ENCODE data around the gene ECPAS.
A peak's percentile ranks its signal among the peaks of the same experiment; 100 is the strongest.
"Not testable (repeated sequence)": the region's sequence is repeated elsewhere in the genome, so short reads cannot be mapped to it uniquely, and the experiment has no call there.

The ECPAS gene

DNA sequence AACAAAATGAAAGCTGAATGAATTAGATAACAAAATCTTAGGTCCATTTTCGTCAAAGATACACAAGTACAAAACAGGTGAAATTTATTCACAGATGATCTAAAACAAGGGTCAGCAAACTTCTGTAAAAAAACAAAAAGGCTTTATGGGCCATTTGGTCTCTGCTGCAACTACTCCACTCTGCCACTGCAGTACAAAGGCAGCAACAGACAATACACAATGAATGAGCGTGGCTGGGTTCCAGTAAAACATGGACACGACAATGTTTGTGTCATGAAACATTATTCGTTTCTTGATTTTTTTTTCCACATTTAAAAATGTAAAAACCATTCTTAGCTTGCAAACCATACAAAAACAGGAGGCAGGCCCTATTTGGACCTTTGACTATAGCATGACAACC, 71.9 kb downstream of the ECPAS start:
- no peak for DNase-seq

DNA sequence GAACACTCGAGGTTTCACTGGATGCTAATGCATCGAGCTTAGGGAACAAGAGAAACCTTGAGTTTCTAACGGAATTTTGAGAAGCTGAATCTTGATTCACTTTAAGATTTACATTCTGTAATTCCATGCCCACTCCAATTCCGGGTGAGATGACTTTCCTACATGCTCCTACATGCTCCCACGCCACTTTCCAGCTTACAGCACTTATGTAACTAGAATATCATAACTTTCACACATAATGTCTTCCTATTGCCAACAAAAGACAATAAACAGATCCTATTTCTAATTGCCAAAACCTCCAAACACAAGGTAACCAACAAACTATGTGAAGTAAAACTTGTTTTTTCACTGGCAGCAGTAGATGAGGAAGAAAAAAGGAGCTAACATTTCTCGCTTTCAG, 72.9 kb downstream of the ECPAS start:
- DNase-seq: no peak

DNA sequence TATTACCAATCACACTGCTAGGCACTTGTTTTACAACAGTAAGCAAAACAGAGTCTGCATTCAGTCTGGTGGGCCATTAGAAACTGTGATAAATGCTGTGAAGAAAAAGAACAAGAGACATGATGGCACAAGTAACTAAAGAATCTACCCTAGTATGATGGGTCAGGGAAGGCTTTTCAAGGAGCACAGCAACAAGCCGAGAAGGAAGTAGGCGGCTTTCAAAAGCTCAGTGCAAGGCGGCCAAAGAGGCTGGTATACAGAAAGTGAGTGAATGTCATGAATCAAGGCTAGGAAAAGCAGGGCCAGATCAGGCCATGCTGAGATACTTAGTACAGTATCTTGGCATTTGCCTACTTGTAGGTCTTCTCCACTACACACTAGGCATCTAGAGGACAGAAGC, 76.4 kb downstream of the ECPAS start:
- no peak for DNase-seq

DNA sequence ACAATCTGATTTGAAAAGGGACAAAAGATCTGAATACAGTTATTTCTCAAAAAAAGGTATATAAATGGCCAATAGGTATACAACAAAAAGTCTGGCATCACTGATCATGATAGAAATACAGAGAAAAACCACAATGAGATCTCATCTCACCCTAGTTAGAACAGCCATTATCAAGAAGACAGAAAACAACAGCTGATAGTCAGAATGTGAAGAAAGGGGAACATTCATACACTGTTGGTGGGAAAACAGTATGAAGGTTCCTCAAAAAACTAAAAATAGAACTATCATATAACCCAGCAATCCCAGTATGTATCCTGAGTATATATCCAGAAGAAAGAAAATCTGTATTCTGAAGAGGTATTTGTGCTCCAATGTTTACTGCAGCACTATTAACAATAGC, 78.5 kb downstream of the ECPAS start:
- peak; percentile 25 for DNase-seq

DNA sequence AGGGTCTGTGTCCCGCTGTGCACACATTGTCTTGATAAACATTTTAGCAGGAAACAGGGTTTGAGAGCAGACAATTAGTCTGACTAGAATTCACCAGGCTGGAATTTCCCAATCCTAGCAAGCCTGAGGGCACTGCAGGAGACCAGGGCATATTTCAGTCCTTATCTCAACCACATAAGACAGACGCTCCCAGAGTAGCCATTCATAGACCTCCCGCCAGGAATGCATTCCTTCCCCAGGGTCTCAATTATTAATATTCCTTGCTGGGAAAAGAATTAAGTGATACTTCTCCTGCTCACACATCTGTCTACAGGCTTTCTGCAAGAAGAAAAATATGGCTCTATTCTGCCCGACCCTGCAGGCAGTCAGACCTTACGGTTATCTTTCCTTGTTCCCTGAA, 82.7 kb downstream of the ECPAS start:
- DNase-seq: not testable (repeated sequence)

DNA sequence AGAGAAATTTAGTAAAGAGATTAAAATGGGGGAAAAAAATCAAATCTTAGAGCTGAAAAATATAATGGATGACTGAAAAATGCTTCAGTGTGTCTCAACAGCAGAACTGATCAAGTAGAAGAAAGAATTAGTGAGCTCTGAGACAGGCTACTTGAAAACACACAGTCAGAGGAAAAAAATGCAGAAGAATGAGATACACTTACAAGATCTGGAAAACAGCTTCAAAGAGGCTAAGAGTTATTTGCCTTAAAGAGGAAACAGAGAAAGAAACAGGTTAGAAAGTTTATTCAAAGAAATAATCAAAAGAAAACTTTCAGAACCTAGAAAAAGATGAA, 83.7 kb downstream of the ECPAS start:
- no peak for DNase-seq

DNA sequence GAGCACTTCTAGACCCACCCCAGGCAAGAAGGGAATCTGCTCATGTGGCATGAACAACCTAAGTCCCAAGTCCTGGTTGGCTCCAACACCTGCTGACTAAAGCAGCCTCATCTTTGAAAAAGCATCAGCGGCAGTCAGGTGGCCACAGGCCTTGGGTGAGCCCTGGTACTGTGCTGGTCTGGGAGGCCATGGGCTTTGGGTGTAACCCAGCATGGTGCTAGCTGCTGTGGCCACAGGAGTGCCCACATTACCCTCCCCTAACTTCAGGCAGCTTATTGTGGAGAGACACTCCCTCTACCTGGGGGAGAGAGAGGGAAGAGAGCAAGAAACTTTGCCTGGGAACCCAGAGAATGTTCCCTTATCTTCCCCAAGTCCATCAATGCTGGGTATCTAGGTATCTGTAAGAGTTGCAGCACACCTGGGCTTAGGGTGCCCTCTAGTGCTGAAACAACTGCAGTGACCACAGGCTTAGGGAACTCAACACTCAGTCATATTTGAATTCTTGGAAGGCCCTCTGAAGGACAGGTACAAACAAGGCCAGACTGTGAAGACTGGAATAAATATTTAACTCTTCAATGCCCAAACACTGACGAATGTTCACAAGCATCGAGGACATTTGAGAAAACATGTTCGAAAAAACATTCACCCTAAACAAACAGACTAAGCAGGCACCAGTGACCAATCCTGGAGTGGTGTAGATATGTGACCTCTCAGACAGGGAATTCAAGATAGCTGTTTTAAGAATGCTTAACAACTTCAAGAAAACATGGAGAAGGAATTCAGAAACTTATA, 84.2 kb downstream of the ECPAS start:
- DNase-seq: peak; percentile 53

DNA sequence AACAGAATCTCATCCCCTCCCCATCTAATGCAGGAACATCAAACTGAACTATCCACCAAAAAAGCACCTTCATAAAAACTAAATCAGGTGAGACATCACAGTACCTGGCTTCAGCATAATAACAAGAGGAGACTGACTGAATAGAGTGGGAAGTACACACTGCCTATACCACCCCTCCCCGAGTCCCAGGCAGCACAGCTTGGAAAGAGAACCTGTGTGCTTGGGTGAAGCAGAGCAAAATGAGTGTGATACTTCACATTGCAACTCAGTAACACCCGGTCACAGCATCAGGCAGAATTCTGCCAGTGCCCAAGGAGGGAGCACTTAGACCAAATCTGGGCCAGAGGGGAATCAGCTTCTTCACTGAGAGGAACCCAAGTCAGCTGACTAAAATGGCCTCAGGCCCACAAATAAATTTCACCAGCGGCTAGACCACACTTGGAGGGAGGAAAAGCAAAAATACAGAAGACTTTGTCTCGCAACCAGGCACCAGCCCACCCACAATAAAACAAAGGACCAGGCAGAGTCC, 84.9 kb downstream of the ECPAS start:
- no peak for DNase-seq

DNA sequence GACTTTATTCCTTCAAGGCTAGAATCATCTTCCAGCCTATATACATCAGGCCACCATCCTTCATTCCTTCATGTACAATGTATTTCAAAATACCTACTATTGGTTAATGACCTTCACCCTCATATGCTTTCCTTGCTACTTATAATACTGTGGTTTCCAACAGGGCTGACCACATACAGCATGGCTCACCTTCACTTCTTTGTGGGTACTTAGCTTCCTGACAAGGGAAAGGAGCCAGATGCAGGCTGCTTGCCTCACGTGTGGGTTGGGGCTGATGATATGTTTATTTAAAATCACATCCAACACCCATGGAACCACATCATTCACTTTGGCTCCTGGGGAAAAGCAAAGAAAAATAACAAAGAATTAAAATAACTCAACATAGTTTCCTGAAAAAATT, 90.2 kb downstream of the ECPAS start:
- DNase-seq: no peak

DNA sequence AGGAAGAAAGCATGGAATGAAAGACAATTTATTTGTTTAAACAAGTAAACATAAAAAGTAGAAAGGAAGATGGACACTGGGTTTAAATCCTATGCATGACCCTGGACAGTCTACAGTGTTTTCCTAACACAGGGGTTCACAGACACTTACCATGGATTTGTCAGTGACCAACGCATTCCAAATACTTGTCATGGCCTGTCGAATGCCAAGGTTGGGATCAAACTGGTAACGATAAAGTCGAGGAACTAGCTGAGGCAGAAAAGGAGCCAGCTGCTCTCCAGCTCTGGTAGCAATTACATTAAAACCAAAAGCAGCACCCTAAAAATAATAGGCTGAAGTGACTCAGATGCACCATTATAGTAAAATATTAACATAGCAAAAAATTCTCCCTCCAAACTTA, 94.8 kb downstream of the ECPAS start:
- no peak for DNase-seq

DNA sequence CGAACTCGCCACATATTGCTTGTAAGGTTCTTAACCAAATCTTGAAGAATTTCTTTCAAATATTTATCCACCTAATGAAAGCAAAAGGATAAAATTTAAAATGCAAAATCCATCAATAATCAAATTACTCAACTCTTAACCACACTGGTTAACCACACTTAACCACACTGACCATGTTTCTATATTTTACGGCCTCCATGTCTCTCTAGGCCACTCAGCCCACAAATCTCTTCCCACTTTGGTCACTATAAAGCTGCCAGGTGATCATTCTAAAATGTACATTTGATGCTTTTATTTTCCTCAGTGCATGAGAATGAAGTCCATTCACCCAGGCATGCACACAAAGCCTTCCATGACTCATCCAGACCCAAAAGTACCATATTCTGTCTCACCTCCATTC, 97.8 kb downstream of the ECPAS start:
- DNase-seq: no peak

DNA sequence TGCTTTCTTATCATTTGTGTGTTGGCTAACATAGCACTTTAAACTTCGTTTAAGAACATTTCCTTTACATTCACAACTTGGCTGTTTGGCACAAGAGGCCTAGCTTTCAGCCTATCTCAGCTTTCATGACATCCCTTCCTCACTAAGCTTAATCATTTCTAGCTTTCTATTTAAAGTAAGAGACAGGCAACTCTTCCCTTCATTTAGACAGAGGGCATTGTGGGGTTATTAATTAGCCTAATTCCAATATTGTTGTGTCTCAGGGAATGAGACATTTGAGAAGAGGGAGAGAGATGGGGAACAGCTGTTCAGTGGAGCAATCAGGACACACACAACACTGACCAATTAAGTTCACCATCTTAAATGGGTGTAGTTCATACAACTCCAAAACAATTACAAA, 103.2 kb downstream of the ECPAS start:
- no peak for DNase-seq

DNA sequence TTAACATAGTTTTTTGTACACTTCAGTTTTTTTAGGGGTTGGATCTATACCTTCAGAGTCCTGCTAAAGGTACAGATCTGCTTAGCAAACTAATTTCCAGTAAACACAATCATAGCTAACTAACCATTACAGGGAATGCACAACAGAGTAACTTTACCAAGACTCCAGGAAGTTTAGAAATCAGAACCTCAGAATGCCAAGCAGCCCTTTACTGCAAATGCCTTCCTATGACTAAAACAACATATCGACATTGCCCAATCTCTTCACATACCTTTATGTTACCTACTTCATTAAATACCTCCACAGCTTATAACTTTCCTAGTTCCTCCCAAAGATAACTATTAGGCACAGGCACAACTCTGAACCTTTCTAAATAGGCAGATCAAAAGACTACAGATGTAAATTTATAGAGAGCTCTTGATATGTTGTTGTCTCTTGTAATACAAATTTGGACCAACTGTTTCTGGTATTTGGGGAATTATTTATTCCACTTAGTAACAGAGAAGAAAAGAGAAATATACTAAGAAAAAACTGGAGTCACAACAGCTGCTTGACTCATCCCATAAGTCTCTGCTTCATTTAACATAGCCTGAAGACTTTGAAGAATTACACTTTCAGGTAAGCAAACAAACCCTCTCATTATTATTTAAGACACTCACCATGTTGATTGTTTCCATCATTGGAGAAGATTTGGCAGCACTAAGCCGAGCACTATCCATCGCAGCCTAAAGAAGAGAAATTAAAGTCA, 108.2 kb downstream of the ECPAS start:
- no peak for DNase-seq

DNA sequence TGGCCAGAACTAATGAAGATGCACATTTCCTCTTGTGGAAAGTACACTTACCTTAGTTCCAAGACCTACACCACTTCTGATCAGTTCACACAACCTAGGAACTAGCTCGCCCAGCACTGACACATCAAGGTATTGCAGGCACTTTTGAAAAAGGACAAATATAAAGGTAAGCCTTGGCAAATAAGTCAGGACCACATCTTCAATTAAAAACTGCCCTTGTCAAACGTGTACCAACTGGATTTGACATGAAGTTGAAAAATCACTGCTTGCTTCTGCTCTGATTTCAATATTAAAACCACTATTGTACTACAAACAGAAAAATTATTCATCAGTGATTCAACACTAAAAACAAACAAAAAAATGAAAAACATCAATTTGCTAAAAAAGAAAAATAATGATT, 109.1 kb downstream of the ECPAS start:
- no peak for DNase-seq

DNA sequence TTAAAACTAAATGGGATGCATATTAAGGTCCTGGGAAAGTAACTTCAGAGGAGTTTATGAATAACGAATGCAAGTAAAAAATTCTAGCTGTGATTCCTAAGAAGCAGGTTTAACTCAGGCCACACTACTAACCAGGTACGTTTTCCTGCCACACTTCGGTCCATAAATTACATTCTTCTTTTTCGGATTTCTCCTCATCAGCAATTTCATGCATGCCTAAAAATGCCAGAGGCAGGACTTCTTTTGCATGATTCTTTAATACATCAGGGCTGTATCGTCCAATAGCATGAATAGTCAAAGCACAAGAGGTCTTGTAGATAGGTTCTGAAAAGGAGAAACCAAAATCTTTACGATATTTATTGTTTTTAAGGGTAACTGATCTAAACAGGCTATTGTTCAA, 111.9 kb downstream of the ECPAS start:
- DNase-seq: no peak

DNA sequence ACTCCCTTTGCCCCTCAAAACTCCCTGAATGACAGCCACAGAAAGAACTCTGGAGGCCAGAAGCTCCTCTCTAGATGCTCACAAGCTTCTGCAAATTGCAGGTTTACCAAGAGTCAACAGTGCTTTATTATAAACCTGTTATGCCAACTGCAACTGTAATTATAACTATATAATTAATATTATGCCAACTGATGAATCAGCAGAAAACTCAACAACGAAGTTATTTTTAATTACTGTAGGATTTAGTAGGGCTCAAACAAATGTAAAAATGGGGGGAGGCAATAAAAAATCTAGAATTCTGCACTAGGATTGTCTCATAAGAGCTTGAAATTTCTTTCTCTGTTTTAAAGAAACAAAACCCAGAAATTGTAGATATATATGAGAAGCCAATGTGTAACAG, 117.2 kb downstream of the ECPAS start:
- no peak for DNase-seq

DNA sequence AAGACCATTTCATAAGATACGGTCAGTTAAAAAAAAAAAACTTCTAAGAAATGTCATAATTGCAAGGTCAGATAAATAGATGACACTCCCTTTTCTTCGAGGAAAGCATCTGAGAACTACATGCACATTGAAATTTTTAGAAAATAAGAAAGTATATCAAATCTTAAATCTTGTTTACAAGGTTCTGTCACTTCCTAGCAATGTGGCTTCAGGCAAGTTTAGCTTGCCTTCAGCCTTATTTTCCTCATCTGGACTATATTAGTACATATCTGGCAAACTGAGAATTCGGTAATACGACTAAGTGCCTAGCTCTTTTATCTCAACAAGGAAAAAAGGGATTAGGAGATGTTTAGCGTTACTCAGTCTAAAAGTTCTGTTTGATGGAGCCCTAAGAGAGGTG, 121.7 kb downstream of the ECPAS start:
- peak; percentile 37 for DNase-seq

DNA sequence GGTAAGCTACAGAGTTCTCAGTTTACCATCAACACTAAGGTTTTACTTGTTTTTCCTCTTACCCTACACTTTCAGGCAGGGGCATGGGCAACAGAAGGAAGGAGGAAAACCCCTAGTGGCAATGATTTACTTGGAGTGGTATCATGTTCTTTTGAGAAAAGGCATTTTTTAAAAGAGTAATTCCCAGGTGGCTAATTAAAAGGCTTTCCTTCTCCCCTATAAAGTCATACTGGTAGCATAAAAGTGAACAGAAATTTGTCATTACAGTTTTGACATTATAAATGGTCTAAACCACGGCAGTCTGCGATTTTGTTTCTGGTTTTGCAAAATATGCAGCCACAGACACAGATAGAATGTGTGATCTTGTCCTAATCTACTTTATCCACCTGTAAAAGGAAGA, 123.3 kb downstream of the ECPAS start:
- DNase-seq: no peak

DNA sequence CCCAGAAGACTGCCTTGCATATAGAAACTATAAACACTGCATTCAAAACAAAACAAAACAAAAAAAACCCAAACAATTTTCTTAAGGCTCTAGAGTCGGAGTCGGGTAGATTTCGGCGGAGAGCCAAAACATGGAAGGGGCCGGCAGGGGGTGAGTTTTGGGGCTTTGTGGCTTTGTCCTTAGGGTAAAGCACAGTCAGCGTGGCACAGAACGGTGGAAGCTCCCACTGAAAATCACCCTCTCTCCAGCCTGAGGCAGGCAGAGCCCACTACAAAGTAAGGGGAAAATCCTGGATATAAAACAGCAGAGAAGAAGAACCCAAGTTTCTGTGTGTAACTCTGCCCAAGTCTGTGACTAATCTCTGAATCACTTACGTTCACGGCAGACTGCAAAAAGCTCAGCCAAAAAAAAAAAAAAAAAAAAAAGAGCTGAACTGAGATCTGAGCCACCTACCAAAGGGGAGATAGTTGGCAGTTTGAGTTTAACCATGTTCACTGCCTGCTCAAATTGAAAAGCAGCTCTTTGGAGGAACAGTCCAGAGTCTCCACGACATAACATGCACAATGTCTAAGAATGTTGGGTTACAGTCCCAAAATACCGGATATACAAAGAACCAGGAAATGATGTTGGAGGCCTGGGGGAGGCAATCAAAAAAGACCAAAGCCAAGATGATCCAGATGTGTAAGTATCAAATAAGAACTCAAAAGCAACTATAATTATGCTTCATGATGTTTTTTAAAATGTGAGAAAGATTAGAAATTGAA, 127.5 kb downstream of the ECPAS start:
- DNase-seq: no peak

DNA sequence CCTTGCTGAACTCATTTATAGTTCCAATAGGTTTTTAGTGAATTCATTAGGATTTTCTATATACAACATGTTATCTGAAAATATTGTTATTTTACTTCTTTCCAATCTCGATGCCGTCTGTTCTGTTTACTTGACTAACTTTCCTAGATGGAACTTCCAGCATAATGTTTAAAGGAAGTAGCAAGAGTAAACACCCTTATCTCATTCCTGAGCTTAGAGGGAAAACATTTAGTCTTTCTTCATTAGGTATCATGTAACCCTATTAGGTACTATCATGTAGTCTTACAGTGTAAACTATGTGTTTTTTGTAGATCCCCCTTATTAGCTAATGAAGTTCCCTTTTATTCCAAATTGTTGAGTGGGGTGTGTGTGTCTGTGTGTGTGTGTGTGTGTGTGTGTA, 131.6 kb downstream of the ECPAS start:
- no peak for DNase-seq

DNA sequence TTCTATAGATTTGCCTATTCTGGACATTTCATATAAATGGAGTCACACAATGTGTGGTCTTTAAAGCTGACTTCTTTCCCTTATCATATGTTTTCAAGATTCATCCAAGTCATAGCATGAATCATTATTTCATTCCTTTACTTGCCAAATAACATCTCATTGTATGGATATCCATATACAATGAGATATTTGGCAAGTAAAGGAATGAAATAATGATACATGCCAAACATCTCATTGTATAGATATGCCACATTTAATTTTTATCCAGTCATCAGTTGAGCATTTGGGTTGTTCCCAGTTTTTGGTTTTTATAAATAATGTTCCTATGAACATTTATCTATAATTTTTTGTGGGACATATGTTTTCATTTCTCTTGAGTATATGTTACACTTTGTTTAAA, 133.6 kb downstream of the ECPAS start:
- DNase-seq: no peak

DNA sequence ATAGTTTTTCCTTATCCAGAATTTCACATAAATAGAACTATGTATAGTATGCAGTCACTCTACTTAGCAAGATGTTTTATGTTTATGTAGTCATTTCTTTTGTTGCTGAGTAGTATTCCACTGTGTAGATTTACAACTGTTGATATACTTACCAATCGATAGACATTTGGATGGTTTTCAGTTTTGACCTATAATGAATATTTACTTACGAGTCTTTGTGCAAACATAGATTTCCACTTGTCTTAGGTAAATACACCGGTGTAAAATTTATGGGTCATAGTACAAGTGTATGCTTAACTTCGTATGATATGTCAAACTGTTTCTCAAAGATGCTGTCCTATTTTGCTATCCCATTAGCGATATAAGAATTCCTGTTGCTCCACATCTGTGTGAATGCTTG, 134.4 kb downstream of the ECPAS start:
- no peak for DNase-seq

DNA sequence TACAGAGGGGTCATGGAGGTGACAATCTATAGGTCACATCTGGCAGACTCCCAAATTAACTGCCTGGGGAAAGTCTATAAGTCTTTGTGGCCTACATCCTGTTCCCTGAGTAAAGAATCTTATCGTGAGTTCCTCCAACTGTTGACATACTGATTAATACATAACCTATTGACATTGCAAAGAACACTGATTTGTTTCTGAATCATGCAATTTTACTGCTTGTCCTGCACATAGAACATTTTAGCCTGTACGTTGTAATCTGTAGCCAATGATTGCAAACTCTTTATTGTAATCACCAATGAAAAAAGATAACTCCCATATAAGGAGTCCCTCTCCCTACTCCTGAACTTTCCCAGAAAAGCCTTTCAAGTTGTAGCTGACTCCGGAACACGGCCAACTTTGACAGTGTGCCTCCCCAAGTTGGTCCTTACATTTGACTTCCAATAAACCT, 135.3 kb downstream of the ECPAS start:
- DNase-seq: no peak
